HG03565 (cell line): ENCODE measurements around the gene CSF1R.
"Not testable (repeated sequence)": the region's sequence is repeated elsewhere in the genome, so short reads cannot be mapped to it uniquely, and the experiment has no call there.

Experiments used
- ATAC-seq: cut with Tn5 transposase; IDR thresholded peaks from one replicate; pipeline ENCODE4 v1.9.1; 2021; ENCODE audit warnings: mild to moderate bottlenecking, moderate library complexity; ENCODE audit not compliant: unreplicated experiment

Gene CSF1R

GRCh38 chr5:150105928-150106615, 19.7 kb upstream of the CSF1R start:
- no peak for ATAC-seq

GRCh38 chr5:150104550-150104870, 18.2 kb upstream of the CSF1R start:
- no peak for ATAC-seq

- ATAC-seq, result no peak
Observed at GRCh38 chr5:150103678-150104549, 17.6 kb upstream of the CSF1R start.

GRCh38 chr5:150101023-150101422, 14.7 kb upstream of the CSF1R start:
- ATAC-seq, result no peak

GRCh38 chr5:150097152-150097551, 10.8 kb upstream of the CSF1R start:
- no peak for ATAC-seq

GRCh38 chr5:150092159-150092787, 5.9 kb upstream of the CSF1R start:
- ATAC-seq, result peak; percentile 69

GRCh38 chr5:150085191-150085912, 1.0 kb downstream of the CSF1R start:
- ATAC-seq, result no peak

- not testable (repeated sequence) for ATAC-seq
Observed at GRCh38 chr5:150084754-150085153, 1.6 kb downstream of the CSF1R start.

GRCh38 chr5:150082889-150083288, 3.5 kb downstream of the CSF1R start:
- ATAC-seq, result no peak

- ATAC-seq, result no peak
Observed at GRCh38 chr5:150082374-150082773, 4.0 kb downstream of the CSF1R start.

GRCh38 chr5:150081541-150082283, 4.6 kb downstream of the CSF1R start:
- ATAC-seq, result peak; percentile 83

- no peak for ATAC-seq
Observed at GRCh38 chr5:150080696-150081435, 5.5 kb downstream of the CSF1R start.

GRCh38 chr5:150079909-150080461, 6.4 kb downstream of the CSF1R start:
- no peak for ATAC-seq

- no peak for ATAC-seq
Observed at GRCh38 chr5:150078802-150079689, 7.3 kb downstream of the CSF1R start.

- ATAC-seq, result no peak
Observed at GRCh38 chr5:150077996-150078801, 8.2 kb downstream of the CSF1R start.

- no peak for ATAC-seq
Observed at GRCh38 chr5:150077060-150077459, 9.3 kb downstream of the CSF1R start.

GRCh38 chr5:150075806-150076205, 10.5 kb downstream of the CSF1R start:
- no peak for ATAC-seq

GRCh38 chr5:150075233-150075632, 11.1 kb downstream of the CSF1R start:
- no peak for ATAC-seq
